ENCODE measurements around the gene DLX6.

DLX6 gene

DNA sequence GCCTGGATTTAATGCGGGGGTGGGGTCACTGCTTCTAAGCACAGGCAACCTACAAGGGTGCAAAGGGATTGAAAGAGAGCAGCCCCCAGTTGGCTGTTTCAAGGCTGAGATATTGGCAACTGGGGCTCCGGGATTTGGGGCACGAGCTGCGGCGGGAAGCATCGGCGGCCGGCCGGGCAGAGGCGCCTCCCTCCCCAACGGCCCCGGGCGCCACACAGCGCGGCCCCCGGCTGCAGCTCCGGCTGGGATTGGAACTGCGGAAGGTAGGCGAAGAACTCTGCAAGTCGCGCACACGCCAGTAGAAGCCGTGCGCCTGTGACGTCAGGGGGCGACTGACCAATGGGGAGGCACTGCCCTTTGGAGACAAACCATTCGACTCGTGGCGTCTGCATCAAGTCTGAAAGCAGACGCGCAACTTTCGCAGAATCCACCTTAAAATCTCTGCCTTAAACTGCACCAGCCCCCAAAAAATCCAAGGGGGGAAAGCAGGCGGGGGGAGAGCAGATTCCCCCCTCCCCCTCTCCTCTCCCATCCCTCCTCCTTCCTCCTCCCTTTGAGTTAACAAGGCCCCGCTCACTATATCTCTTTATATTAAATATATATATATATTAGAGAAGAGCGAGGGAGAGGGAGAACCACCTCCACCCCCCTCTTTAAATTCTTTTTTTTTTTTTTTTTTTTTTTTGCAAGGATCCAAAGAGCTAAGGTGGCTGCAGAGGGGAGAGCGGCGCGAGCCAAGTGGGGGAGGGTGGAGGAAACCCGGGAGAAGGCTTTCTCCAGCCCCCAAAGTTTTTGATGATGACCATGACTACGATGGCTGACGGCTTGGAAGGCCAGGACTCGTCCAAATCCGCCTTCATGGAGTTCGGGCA is at the start of gene DLX6:
DLX6 (plus strand) TSS at position 371 of the 872 bp plus-strand sequence; CDS start at position 796, 425 bp downstream.
- peak; percentile 16 for DNase-seq (ENCODE audit: low spot score)

DNA sequence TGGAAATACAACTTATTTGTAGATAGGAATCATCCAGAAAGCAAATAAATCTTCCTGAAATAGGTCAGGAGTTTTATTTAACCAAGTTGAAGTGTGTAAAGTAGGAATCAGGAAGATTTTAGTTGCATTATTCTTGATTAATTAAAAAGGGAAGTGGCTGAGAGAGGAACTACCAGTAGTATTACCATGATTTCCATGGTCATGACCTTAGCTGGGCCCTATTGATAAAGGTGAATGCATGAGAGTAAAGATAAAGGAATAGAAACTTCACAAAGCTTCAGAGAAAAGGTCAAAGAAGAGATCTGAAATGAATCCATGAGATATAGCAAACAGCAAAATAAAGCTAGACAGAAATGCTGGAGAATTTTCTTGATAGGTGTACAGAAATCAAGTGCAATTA is 46.2 kb upstream of the DLX6 start:
- DNase-seq (ENCODE audit: low spot score), result no peak

DNA sequence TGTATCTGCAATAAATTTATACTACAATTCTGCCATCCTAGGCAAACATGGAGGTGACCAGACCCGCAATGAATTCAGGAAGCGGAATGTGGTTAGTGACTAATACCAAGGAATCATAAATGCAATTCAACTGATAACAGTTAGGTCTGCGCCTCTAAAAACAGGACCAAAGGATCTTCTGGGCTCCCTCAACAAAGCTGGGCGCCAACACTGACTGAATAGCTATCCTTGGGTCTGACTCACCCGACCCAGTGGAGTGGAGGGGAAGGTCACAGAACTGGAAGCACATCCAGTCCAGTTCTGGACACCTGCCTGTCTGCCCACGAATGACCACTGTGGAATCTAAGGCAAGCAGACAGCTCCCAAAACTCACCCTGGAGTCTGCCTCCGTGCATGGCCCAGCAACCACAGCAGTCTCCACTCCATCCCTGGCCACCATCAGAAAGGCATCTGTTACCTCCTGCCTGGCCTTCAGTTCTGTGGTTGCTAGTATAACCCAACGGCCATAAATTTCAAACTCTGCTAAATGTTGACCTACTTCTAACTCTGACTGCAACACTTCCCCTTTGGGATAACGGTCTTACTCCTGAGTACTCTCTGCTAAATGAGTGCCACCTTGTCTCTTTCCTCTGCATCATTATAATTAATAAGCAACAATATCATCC is 43.0 kb upstream of the DLX6 start:
- DNase-seq (ENCODE audit: low spot score), result no peak

DNA sequence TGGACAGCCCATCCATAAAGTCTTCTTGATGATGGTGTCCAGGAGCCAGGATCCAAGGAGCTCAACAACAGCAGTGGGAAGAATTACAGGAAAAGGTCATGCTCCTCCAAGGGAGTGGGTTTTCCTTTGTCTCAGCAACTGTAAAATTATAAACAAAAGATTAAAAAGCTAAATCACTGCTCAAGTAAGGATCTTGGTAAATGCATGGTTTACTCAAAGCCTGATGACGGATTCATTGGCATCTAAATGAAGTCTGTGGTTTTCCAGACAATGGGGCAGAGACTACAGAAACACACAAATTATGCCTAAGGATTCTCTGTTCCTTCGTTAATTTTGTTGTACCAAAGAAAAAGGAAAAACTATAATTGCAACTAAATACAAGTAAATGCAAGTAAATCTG is 36.4 kb upstream of the DLX6 start:
- DNase-seq (ENCODE audit: low spot score), result no peak

DNA sequence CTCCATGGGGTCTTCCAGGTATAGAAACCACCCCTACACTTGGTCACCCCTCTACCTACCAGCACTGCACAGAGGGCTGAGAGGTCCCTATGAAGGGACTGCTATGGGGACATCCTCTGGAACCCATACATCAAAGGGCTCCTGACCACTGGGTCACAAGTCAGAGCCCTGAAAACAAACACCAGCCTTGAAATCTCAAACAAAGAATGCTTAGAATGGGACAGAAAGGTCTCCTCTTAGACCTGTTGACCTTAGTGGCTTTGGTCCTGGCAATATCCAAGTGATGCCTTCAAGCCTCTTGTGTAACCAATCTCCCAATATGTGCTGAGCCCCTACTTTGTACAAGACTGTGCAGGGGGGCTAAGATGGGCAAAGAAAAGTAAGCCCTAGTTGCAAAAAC is 34.6 kb upstream of the DLX6 start:
- no peak for DNase-seq (ENCODE audit: low spot score)

DNA sequence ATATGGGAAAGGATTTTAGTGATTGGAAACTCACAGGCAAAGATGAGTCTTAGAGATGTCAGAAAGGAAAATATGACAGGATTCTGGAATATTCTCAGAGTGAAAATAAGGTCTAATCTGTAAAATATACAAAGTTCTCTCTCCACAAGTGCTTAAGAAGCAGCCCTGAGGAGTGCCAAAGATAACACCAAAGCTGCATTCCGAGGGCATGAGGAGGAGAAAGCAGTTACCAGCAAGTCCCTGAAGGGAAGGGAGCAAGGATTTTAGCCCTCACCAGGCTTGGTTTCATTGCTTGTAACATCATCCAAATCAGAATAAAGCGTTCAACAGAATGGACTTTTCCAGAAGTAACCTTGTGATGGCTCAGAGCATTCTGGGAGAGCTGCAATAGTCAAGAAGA is 31.4 kb upstream of the DLX6 start:
- no peak for DNase-seq (ENCODE audit: low spot score)

DNA sequence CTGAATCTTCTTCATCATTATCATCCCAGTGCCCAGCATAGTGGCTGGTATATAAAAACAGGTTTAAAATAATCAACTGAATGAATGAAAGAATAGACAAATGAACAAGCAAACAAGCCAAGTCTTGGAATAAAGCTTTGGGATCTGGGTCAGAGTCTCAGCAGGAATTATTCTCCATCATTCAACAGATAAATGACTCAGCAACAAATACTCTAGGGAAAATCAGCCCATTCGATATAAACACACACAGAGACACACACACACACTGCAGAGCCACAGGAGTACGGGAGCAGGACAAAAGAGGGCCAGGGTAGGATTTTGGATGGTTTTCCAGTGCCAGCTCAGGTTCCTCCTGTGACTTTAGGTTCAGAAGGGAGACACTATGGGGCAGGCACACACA is 29.2 kb upstream of the DLX6 start:
- no peak for DNase-seq (ENCODE audit: low spot score)

DNA sequence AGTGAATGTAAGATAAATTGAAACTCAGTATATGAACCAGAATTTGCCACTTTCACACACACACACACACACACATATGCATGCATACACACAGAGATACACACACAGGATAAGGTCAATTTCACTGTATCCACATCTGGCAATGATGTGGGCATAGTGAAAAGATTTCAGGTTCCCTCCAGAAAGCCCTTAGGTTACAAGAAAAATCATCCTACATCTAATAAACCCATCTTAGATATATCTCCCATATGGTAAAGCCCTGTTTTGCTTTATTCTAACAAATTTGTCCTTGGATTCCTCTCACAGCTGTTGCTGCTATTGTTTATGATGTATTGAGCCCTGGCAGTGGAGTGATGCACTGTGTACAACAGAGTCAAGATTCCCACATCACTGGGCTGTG is 27.9 kb upstream of the DLX6 start:
- no peak for DNase-seq (ENCODE audit: low spot score)

DNA sequence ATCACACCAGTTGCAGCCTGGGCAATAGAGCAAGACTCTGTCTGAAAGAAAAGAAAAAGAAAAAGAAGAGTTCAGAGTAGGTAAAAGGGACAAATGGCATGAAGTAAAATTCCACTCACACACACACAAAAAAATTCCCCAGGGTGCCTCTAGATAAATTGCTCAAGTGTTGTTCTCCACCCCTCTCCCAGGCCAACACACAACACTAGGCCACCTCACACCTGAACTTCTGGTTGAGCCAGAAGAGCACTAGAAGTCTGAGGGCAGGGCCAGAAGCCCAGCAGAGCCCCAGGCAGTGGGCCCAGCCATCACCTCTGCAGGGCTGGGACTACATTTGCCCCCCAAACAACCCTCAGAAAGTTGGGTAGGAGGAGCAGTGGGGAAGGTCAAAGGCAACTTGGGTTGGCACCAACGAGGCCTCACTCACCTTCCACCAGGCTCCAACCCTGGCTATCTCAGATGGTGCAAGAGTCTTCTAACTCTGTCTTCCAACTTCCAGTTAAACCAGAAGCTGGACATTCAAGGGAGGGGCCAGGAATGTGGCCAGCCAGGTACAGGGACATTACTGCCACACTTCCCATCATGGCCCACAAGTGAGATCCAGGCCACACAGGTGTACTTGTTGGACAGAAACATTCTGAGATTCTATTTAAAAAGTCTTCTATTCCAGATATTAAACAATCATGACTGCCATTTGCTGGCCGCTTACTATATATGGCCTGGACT is 25.6 kb upstream of the DLX6 start:
- no peak for DNase-seq (ENCODE audit: low spot score)

DNA sequence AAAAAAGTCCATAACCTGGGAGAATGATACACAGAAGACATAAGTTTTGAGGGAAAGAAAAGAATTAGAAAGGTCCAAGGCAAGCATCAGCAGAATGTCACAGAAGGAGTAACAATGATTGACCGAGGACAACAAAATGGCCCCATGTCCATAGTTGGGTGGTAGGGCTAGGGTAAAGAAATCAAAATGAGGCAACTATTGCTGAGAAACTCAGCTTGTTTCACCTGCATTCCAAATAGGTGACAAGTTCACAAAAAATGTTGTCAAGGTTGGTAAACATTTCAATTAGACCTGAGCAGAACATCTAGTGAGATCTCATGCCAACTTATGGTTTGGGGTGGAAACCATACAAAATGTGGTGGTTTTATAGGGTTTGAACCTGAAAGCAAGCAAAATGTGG is 22.8 kb upstream of the DLX6 start:
- DNase-seq (ENCODE audit: low spot score), result no peak

DNA sequence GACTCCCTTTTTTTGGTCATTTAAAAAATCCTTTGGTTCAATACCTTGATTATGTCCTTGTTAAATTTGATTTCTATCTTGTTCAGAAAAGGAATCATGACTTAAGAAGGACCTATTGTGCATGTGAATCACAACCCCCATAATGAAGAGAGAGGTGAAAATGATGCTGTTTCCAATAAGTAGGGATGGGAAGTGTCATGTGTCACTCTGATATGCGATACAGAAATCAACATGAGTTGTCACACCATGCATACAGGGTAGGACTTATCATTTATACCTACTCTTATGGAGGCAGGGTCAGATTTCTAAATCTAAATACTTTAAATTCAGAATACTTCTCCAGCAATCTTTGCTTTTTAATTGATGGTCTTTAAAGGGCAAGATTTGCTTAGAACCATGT is 19.4 kb upstream of the DLX6 start:
- DNase-seq (ENCODE audit: low spot score), result no peak

DNA sequence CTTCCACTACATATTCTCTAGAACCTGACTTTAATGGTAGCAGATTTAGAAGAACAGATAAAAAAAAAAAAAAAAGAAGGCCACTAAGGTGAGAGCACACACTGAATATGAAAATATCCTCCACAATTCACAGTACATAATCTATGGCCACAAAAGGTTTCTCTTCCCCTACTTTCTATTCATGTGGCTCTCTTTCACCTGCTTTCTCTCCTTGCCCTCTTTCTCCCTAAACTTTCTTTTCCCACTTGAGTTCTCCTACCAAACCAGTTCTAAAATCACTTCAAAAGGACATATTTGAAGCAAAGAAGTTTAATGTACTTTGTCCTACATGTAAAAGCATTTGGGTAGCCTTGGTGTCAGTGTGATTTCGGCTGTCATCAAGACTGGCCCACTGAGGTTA is 18.5 kb upstream of the DLX6 start:
- DNase-seq (ENCODE audit: low spot score), result no peak

DNA sequence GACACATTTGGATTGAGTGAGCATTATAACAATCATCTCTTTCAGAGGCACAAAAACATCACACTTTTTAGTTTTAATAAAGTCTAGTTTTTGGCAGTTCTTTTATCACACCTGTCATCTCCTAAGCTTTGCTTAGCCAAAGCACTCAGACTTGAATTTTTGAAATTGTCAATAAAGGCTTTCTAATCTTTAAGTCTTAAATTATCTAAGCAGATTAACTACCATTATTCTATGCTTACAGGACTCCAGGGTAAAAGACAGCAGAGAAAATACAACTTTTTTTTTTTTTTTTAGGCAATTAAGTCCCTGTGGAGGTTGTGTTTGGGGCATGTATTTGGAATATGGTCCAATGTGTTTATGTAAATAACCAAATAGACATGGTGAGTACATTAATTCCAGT is 17.6 kb upstream of the DLX6 start:
- no peak for DNase-seq (ENCODE audit: low spot score)

DNA sequence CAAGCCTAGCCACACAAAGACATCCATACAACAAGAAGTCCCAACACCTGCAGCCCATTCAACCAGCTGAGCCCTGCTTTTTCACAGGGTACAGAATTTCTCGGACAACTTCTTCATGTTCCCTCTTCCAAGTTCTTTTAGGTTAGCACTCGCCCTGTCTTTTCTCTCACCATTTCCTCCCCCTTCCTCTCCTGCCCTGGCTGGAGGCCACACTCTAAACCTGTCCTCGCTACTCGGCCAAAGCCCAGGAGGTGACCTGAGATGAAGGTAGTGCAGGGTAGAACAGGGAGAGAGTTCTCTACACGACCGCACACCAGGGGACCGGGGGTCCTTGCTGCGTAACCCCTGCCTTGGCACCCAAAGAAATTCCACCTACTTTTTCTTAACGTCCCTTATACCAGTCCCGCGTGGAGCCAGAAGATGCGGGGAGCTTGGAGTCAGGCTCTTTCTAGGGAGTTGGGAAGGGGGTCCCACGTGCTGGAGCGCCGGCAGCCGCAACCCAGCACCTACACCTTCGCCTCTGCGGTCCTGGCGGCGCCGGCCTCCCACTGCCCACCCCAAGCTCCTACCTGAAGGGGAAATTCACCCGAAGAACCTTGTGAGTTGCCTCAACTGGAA is 16.0 kb upstream of the DLX6 start:
- no peak for DNase-seq (ENCODE audit: low spot score)

DNA sequence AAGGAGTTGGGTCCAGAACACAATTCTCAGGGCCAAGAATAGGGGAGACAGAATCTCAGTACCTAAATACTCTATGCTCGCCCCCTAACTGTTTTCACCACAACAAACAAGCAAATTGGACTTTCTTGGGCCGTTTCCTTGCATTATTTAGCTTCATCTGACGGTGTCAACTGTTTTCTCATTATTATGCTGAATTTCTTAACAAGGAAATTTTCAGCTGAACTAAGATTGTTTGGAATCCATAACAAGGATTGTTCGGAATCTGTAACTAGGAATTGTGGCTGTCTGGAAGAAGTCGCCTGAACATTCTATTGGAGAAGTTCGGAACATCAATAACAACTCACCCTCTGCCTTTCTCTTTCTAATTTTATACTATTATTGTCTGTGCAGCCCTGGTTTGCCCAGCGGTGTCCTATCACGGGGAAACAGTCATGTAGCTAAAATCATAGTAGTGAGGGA is 15.5 kb upstream of the DLX6 start:
- no peak for DNase-seq (ENCODE audit: low spot score)

DNA sequence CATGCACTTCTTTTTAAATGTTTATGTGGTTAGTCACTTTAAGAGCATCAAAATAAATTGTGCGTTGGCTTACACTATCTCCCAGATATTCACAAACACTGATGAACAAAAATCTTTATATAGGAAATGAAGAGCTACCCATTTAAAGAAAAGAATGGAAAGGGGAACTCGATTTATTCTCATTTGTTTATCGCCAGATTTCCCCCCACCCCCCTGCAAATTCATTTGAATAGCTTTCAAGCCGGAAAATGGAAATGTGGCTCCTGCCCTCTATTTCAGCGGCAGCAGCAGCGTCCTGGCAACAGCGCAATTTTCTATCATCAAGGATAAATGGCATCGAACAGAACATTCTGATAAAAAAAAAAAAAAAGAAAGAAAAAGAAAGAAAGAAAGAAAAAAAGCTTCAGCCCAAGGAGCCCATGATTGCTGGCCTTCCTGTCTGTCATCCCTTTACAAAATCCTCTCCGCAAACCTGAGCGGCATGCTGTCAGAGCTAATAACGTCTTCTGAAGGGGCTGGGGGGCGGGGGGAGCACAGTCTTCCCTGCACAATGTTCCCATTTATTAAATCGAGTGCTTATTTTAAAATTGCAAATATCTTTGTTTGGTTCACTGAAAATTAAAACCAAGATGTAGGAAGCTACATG is 13.7 kb upstream of the DLX6 start:
- DNase-seq (ENCODE audit: low spot score), result no peak

DNA sequence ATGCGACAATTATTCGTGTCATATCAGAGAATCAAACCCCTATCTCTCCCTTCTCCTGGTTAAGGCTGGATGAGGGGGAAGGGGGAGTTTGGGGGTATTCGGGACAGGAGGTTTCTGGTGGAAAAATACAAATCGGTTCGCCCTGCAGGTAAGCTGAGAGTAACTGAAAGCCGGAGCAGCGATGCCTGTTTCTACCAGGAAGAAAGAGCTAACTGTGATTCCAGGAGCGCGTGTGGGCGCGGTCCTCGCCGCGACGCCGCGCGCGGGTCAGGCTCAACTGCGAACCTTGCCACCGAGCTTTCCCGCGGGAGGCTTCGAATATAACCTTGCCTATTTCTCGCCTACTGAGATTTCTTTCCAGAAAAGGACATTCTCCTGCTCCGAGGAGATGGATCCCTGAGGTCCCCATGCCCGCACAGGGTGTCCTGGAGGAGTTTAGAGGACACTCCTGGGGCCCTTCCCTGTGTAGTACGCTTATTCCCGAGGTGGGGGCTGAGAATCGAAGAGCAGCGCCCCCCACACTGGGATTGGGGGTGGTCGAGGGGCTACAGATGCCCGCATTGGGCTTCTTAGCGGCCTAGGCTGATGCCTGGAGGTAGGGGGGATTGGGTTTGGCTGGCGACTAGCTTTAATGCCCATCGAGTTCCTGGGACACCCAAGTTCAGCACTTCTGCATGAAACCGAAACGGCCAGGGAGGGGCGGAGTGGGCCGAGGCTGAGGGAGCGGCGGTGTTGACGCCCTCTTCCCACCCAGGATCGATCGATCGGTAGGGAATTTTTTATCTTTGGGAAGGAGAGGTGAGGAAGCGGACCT is 13.0 kb upstream of the DLX6 start:
- DNase-seq (ENCODE audit: low spot score), result no peak

DNA sequence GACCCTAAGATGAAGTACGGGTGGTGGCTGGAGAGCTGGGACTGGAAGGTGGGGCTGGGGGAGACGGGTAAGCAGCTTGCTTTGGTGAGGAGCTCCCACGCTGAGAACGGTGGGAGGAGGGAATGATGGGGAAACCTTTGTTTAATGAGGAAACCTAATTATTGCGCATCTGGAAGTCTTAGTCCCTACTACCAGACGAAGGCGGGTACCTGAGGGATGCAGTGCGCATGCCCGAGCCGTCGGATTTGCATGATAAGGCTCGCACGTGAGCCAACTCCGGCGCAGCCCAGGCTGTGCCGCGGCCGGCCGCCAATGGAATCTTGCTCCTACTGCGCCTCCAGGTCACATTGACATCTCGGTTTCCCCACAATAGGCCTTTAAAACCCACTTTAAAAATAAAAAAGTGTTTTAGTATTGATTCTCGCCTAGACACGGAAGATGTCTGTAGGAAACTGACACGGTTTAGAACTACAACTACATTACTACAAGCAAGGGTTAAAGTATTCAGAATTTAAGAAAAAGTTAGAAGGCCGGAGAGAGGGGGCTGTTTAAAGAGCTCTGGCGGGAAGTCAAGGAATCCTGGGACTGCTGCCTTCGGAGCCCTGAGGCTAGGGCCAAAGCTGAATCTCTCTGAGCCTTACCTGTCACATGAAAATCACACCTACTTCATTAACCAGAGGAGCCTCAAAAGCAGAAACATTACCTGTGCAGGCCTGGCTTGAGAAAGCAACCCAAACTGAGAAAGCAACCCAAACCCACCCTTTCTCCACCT is 12.1 kb upstream of the DLX6 start:
- DNase-seq (ENCODE audit: low spot score), result no peak

DNA sequence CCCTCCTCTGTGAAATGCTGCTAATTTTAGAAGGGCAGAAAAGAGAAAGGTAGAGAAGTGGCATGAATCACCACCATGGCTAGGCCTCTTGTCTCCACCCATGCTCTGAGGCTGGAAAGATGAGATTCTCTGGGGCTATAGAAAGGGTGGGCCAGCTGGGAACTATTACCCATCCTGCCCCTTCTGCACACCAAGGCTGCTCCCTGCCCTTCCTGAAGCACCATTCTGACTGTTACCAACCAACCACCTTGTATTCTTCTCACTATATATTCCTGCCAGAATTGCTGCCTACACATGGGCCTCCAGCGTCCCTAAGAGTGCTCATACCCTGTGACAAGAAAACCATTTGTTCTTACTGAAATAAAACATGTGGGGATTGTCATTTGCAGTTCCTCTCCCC is 11.4 kb upstream of the DLX6 start:
- DNase-seq (ENCODE audit: low spot score), result no peak

DNA sequence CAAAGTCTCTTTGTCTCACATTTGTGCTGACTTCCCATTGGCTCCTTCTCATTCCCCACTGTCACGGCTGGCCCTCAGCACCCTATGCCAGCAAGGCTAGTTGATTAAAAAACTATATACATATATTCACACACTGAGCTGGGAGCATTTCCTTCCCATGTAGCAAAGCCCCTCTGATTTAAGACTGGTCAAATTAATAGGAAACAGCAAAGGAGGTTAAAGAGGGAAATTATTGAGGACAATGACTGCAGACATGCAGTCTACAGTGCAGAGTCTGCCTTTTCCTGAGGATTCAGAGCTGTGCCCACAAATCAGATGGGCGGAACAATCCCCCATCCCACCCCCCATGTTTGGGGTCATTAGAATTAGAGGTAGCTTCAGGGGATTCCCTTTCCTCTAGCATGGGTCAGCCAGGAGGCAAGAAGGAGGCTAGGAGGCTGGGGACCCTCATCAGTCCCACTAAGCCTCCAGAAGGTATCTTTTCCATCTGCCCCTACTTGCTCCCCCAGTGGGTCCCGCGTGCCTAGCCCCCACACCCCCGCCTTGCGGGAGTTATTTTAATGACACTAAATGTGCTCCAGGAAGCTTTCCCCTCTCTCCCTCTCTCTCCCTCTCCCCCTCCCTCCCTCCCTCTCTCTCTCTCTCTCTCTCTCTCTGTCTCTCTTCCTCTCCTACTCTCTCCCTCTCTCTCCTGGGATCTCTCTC is 9.8 kb upstream of the DLX6 start:
- DNase-seq (ENCODE audit: low spot score), result no peak

Data from CD4-positive, alpha-beta T cell treated with Interleukin-15 for 4 hours (primary cell).